GM21381 (cell line): ENCODE data around the gene OPN1MW3.
"Not testable (repeated sequence)": the region's sequence is repeated elsewhere in the genome, so short reads cannot be mapped to it uniquely, and the experiment has no call there.

Experiments used
- ATAC-seq: cut with Tn5 transposase; IDR thresholded peaks from one replicate; pipeline ENCODE4 v1.9.1; 2021; ENCODE audit warnings: mild to moderate bottlenecking, moderate library complexity; ENCODE audit not compliant: unreplicated experiment

Gene OPN1MW3

DNA sequence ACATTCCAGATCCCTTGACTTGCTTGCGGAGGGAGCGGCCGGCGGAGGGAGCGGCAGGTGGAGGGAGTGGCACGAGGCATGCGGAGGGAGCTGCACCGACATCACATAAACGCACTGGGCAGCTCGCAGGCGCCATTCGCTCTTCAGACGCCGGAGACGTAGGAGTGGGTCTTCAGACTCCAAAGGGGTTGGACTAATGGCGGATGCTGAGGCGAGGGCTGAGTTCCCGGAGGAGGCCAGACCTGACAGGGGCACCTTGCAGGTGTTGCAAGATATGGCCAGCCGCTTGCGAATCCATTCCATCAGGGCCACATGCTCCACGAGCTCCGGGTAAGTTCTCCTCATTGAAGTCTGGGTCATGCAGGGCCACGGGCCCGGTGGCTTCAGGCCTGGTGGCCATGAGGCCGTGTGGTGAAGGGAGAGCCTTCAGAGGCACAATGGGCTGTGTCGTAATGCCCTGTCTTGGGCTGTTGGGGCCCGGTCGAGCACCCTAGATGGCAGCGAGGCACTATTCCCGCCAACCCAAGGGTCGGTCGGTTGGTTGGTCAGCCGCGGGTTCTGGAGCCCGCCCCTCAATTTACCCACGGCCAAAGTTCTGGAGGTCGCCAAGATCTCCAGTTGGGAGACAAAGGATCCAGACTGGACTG is 38.4 kb downstream of the OPN1MW3 start, which contains the start of gene TKTL1:
TSS of gene TKTL1 (plus strand) at position 132 of the 647 bp plus-strand sequence. CDS start at position 197, 65 bp downstream.
- ATAC-seq: no peak

DNA sequence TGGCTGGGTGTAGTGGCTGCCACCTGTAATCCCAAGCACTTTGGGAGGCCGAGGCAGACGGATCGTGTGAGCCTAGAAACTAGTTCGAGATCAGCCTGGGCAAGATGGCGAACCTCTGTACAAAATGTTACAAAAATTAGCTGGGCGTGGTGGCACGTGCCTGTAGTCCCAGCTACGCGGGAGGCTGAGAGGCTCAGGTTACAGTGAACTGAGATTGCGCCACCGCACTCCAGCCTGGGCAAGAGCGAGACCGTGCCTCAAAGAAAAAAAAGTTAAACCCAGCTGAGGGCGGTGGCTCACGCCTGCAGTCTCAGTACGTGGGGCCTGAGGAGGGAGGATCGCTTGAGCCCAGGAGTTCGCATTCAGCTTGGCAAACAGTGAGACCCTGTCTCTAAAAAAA is 39.3 kb downstream of the OPN1MW3 start:
- no peak for ATAC-seq

DNA sequence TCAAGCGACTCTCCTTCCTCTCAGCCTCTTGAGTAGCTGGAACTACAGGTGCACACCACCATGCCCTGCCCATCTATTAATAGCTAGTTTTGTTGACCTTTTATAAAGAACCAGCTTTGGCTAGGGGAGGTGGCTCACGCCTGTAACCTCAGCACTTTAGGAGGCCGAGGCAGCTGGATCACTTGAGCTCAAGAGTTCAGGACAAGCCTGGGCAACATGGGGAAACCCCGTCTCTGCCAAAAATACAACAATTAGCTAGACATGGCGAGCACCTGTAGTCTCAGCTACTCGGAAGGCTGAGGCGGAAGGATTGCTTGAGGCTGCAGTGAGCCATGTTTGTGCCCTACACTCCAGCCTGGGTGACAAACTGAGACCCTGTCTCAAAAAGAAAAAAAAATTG is 40.9 kb downstream of the OPN1MW3 start:
- ATAC-seq: no peak

DNA sequence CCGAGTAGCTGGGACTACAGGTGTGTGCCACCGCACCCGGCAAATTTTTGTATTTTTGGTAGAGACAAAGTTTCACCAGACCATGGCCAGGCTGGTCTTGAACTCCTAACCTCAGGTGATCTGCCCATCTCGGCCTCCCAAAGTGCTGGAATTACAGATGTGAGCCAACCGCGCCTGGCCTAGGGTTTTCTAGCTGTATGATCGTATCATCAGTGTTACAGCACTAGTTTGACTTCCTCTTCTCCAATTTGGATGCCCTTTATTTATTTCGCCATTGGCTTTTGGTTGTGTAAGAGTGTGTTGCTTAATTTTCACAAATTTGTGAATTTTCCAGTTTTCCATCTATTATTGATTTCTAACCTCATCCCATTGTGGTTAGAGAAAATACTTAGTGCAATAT is 43.4 kb downstream of the OPN1MW3 start:
- no peak for ATAC-seq

DNA sequence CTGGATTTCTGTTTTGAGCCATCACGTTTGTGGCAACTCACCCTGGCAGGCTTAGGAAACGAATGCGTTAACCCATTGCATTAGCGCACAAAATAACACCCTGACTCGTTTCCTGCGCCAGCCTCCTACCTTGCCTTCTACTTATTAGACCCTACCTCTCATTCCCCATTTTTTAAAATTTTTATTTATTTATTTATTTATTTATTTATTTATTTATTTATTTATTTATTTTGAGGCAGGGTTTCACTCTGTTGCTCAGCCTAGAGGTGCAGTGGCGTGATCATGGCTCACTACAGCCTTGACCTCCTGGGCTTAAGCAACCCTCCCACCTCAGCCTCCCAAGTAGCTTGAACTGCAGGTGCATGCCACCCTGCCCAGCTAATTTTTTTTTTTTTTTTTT is 45.6 kb downstream of the OPN1MW3 start:
- not testable (repeated sequence) for ATAC-seq

DNA sequence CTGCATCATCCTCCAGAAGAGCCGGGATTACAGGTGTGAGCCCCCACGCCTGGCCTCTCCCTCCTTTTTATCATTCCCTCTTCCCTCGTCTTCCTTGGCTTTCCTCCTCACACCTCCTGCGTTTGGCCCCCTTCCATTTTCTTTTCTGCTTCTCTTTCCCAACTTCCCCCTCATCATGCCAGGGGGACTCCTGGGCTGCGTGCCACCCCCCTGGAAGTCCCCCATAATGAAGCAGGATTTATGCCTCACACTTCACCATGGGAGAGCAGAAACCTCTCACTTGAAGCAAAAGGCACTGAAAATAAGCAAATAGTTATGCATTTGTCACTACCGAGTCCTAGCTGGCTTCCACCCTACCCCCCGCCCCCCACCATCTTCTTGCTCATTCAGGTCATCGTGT is 46.1 kb downstream of the OPN1MW3 start:
- no peak for ATAC-seq

DNA sequence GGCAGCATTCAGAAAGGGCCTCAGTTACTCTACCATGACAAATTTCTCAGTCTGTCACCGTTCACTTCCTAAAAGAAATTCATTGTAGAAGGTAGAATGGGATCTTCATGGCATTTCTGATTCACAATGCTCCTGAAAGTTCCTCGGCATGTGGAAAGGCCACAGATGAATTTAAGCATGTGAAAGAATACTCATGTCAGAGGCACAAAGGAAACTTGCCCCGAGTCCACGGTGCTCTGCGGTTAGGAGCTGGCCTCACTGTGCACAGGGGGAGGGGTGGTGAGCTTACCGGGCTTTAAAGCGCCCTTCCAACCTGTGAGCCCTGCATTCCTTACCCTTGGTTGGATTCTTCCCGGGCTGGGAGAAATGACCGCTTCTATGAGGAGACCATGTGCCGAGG is 47.5 kb downstream of the OPN1MW3 start:
- ATAC-seq: no peak

DNA sequence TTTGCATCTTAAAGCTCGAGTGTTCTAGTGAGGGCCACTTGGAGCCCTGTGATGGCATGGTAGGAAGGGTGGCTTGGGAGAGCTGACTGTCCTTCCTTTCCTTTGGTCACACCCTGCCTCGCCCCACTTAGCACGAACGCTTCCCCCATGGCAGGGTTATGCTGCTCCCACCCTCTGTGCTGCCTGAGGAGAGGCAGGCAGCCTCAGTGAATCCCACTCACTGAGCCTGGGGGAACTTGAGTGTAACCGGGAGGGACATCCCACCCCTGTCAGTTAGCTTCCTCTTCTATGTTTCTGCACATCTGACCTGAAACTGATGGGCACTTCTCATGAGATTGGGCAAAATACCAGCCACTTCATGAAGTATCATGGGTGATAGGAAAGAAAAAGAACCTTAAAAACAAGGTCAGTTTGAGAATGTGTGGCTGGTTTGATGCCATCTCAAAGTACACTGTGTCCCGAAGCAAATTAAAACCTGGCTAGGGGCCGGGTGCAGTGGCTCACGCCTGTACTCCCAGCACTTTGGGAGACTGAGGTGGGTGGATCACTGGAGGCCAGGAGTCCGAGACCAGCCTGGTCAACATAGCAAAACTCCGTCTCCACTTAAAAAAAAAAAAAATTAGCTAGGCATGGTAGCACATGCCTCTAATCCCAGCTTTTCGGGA is 48.3 kb downstream of the OPN1MW3 start:
- ATAC-seq: no peak

DNA sequence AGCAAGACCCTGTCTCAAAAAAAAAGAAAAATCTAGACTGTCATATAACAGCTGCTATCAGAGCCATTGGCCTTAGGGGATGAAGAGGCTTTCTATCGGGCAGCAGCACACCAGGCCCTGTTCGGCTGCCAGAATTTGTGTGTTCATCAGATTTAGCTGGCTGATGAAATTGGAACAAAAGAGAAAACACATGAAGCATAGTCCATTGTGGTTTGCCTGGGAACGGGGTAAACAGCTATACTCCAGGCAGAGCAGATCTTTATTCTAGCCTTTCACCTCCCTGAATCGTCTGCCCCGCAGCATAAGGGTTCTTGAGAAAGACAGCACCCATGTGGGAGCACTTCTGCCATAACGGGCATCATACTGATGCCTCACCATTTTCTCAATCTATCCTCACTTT is 49.8 kb downstream of the OPN1MW3 start:
- no peak for ATAC-seq

DNA sequence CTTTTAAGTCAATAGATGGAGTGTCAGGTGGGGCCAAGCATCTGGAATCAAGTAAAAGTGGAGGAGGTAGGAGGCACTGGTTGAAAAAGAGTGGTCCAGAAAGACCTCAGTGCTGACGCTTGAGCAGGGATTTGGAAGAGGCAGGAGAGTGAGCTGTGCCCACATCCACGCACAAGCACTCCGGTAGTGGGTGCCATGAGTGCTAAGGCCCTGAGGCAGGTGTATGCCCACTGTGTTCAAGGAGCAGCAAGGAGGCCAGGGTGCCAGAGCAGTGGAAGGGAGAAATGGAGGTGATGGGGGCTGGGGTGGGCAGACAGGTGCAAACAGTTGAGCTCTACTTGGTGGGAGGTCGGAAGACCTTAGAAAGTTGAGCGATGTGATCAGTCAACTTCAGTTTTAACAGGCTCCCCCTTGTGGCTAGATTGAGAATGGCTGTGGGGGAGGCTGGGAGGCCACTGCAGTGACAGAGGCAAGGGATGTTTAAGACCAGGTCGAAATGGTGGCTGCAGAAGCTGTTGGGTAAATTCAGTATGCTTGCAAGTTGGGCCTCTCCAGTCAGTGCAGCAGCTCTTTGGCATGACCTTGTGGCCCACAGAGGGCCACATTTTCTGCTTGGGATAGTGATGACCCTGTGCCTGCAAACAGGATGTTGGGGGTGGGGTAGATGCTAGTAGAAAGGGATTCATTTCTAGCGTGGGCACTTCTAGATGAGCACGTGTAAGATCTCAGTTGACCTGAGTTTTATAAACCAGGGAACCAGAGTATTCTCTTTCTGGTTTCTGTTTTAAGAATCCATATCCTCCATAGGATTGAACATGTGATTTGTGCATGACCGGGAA is 50.9 kb downstream of the OPN1MW3 start:
- ATAC-seq: no peak

DNA sequence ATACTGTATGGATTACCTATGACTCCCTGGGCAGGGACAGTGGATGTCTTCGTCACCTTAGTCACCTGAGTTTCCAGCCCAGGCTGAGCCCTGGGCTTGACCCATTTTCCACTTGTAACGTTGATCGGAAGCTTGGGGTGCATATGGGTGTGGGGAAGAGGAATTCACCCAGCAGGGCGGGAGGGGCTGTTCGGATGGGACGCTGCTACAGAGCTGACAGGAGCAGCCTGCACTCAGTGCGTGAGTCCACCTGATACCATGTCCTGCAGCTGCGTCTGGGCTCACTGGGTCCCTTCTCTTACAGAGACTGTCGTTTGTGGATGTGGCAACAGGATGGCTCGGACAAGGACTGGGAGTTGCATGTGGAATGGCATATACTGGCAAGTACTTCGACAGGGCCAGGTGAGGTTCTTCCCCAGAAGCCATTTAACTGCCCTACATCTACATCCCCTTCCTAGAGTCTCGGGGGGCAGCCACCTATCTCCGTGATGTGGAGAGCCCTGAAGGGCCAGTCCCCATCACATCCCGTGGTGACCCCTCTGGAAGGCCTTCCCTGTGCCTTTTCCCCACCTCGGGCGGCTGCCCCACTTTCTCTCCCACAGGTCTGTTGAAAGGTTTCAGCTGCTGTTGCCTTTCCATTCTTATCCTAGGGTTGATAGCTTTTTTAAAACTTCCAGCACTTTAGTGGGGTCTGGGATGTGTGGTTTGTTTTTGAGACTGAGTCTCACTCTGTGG is 51.8 kb downstream of the OPN1MW3 start:
- ATAC-seq: no peak

DNA sequence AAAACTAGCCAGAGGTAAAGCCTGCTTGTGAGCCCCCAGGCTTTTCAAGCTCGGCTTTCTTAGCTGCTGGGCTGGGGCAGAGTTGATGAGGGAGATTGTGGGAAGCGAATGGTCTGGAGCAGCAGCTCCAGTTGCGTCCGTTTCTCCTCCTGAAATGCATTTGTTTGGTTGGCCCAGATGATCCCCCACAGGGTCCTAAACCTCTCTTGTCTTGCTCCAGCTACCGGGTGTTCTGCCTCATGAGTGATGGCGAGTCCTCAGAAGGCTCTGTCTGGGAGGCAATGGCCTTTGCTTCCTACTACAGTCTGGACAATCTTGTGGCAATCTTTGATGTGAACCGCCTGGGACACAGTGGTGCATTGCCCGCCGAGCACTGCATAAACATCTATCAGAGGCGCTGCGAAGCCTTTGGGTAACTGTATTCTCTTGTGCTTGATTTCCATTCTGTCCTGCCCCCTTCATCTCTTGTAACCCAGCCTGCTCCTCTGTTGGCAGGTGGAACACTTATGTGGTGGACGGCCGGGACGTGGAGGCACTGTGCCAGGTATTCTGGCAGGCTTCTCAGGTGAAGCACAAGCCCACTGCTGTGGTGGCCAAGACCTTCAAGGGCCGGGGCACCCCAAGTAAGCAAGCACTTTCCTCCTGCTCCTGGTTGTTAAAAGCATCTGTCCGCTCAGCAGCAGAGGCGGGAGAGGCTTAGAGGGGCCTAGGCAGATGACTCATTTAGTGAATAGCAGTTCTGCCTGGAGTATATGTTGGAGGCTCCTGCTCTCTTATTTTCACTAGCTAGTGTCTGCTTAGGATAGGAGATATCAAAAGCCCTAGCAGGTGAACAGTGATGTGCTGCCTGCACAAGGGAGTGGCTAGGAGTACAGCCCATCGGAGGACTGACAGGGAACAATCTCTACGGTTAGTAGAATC is 53.5 kb downstream of the OPN1MW3 start:
- no peak for ATAC-seq

DNA sequence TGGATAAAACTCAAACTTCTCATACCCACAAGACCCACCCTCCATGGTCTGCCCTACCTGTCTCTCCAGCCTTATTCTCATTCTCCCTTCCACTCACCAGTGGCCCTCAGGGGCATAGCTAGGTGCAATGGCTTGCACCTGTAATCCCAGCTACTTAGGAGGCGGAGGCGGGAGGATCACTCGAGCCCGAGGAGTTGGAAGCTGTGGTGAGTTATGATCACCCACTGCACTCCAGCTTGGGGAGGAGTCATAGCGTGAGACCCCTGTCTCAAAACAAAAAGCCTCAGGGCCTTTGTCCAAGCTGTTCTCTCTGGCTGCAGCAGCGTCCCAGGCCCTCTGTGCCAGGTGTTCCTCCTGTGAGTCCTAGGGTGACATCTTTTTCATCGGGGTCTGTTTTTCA is 54.7 kb downstream of the OPN1MW3 start:
- no peak for ATAC-seq

DNA sequence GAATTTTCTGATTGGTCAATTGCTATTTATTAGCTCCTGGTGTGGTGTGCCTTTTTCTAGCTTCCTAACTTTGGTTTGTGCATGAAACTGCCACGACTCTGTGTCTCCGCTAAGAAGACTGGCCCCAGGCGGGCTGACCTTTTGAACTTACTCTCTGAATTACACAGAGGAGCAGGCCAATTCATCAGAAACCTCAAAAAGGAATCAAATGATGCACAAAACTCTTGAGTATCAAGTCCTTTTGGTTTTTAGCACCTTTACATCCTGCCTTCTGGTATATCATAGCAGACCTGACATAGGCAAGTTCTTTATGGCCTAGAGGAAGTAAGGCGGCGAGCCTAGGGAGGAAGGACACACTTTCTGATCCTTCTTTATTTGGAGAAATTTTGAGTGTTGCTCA is 55.8 kb downstream of the OPN1MW3 start:
- ATAC-seq: no peak

DNA sequence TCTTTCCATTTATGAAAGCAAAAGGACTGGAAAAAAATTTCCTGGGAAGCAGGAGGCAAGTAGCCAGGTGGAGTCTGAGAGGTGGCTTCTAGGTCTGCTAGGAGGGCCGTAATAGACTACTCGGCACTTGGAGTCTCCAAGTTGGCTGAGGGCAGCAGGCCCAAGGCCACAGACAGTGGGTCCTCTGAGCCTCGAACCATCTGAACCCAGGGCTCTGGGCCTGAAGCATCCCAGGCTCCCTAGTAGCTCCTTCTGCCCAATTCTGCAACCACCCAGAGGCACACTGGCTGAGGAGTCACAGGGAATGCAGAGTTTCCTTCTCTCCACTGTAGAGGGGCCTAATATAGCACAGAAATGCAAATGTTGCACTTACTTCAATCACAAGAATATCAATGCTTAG is 58.0 kb downstream of the OPN1MW3 start:
- ATAC-seq: no peak

DNA sequence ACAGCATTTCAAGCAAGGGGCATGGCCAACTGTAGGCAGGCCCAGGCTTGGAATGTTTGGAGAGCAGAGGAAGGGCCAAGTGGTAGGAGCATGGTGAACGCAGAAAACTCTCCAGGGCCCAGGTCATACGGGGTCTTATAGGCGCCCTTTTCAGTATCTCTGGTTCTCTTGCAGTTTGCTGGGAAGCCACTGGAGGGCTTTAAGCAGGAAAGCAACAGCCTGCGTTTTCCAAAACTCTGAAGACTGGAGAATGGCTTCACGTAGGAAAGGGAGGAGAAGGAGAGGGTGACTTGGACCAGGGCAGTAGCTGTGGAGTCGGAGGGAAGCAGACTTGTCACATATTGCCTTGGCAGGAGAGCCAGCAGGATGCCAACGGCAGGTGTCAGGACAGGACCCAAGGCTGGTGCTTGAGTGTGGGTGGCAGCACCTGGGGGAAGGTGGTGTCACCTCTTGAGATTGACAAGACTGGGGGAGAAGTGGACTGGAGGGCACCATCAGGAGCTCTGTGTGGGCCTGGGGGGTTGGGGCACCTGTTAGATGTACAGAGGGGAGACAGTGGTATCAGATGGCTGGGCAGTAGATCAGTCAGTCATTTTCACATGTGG is 60.1 kb downstream of the OPN1MW3 start:
- ATAC-seq: no peak

DNA sequence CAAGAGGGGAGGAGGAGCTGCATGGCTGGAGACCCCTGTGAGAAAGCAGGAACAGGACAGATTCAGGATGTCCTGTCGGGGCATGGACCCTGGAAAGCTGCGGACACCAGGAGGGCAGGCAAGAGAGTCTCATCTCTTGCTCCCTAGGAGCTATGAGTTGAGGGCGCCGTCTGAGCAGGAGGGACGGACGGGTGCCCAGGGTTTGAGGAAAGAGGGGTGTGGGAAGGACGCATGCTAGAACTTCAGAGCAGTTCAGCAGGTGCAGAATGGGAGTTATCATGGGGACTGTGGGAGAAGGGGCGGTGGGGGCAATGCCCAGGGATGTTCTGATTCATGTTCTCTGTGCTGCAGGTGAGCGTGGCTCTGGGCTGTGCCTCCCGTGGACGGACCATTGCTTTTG is 63.0 kb downstream of the OPN1MW3 start:
- ATAC-seq: no peak
